Body of pancreas (tissue), 4 donors: ENCODE results near the gene CA5A. TPM values are rescaled to one million over a fixed set of nuclear protein-coding genes. Genes with fewer than 3 reads are reported as not detected.

Source experiments
- ATAC-seq: fragments of 150-250 bp; one replicate; pipeline ENCODE4 v1.9.1; 2016
- DNase-seq, 4 donors: peaks; one replicate each; pipeline ENCODE4 v3.0.0-alpha.2; 2019
- H3K27ac ChIP-seq, 4 donors: fragments of 200-600 bp; sonication (generic); 1 replicate in 3 of 4; 2 replicates in 1 of 4; pipeline versions ENCODE4 v1.5.1 to v1.6.1; 2016 to 2019; ENCODE audit warnings: mild to moderate bottlenecking in 1 of 4, mixed read lengths in 1 of 4, moderate library complexity in 1 of 4
- H3K27me3 ChIP-seq, 2 donors: fragments of 200-600 bp; sonication (generic); one replicate each; pipeline ENCODE4 v1.6.0; 2016; ENCODE audit warnings: mild to moderate bottlenecking in 1 of 2
- H3K36me3 ChIP-seq, 2 donors: fragments of 200-600 bp; sonication (generic); replicated peaks in 1 of 2; 2 replicates each; pipeline ENCODE4 v1.5.1; 2016; ENCODE audit warnings: low read depth in 2 of 2; ENCODE audit not compliant: insufficient read depth in 1 of 2
- H3K4me1 ChIP-seq: fragments of 200-600 bp; sonication (generic); one replicate; pipeline ENCODE4 v1.6.0; 2016
- H3K4me3 ChIP-seq, 2 donors: fragments of 200-600 bp; sonication (generic); 1 replicate in 1 of 2; 2 replicates in 1 of 2; pipeline ENCODE4 v1.5.1; 2016 to 2019
- H3K9me3 ChIP-seq, 3 donors: fragments of 200-600 bp; sonication (generic); 1 replicate in 2 of 3; 2 replicates in 1 of 3; pipeline ENCODE4 v1.5.1; 2016
- POLR2A ChIP-seq, 3 donors: fragments of 450-650 bp; IDR thresholded peaks; one replicate each; pipeline ENCODE4 v1.6.1; 2016; ENCODE audit warnings: antibody characterized with exemption in 3 of 3, mild to moderate bottlenecking in 2 of 3
- WGBS, 2 donors: methylation state at CpG; one replicate each; pipeline ENCODE4 v1.1.5; 2017; 5-methylcytosine and 5-hydroxymethylcytosine counted together
- intact Hi-C: fragments of 100-400 bp; cut with DNase I; formaldehyde crosslinking; loops from one replicate; pipeline ENCODE4 v1.15.1; 2023
- total RNA-seq, 2 donors: library from RNA; depleted of rRNA; stranded (reverse); fragments of >200 nt; gene quantifications; one replicate each; pipeline ENCODE4 v1.1.0, GENCODE V29; 2016
- TF ChIP-seq, protein P1 (sequence below), 7 experiments: fragments of 450-650 bp in 4 of 7; fragments of 200-600 bp in 3 of 7; sonication (generic) in 3 of 7; IDR thresholded peaks; one replicate each; pipeline ENCODE4 v1.5.1; 2016 to 2019; ENCODE audit warnings: antibody characterized with exemption in 7 of 7

The CA5A gene
- total RNA-seq, 2 donors from 2014 or later: not detected

GRCh38 chr16:87856791-87857228 is 79.5 kb downstream of the CA5A start:
- no peak for DNase-seq
- ATAC-seq: no peak
- no peaks in the 10 kb centered on the region for H3K27me3 ChIP-seq
- H3K9me3 ChIP-seq: no peaks in the 10 kb centered on the region
- no peaks in the 10 kb centered on the region for H3K36me3 ChIP-seq
- H3K27ac ChIP-seq: peak overlapping the region in 3 of 4 donors; percentile 4 to 70 (median 64)
- TF ChIP-seq, protein P1, sequence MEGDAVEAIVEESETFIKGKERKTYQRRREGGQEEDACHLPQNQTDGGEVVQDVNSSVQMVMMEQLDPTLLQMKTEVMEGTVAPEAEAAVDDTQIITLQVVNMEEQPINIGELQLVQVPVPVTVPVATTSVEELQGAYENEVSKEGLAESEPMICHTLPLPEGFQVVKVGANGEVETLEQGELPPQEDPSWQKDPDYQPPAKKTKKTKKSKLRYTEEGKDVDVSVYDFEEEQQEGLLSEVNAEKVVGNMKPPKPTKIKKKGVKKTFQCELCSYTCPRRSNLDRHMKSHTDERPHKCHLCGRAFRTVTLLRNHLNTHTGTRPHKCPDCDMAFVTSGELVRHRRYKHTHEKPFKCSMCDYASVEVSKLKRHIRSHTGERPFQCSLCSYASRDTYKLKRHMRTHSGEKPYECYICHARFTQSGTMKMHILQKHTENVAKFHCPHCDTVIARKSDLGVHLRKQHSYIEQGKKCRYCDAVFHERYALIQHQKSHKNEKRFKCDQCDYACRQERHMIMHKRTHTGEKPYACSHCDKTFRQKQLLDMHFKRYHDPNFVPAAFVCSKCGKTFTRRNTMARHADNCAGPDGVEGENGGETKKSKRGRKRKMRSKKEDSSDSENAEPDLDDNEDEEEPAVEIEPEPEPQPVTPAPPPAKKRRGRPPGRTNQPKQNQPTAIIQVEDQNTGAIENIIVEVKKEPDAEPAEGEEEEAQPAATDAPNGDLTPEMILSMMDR (IDR thresholded peaks at IDR 0.05): no peak
- 80 to 88% methylated on average over 8 to 14 of the region's 15 CpGs for WGBS, 2 donors
- intact Hi-C loops: no loop called here
- peaks cover 24% of the 10 kb centered on the region for H3K4me1 ChIP-seq
- no peak overlapping the region for H3K4me3 ChIP-seq

- ATAC-seq (peak; percentile 23), DNase-seq (peak in 3 of 4 donors; percentile 57 to 80 (median 60))
- intact Hi-C loops: no loop called here
- 68 to 71% methylated on average over 5 to 26 of the region's 26 CpGs for WGBS, 2 donors
- H3K27ac ChIP-seq: peak overlapping the region in 3 of 4 donors; percentile 4 to 70 (median 64)
- TF ChIP-seq, protein P1 (IDR thresholded peaks at IDR 0.05): no peak
- TF ChIP-seq POLR2A (IDR thresholded peaks at IDR 0.05): peak in 2 of 3 donors; percentile 22 to 24
- H3K9me3 ChIP-seq: no peaks in the 10 kb centered on the region
- no peaks in the 10 kb centered on the region for H3K27me3 ChIP-seq
- peaks cover 23% of the 10 kb centered on the region for H3K4me1 ChIP-seq
- H3K4me3 ChIP-seq: no peak overlapping the region
- H3K36me3 ChIP-seq: no peaks in the 10 kb centered on the region
Observed at GRCh38 chr16:87855852-87856715, 80.2 kb downstream of the CA5A start.

- DNase-seq: no peak
- Histone ChIP-seq H3K27ac (peak overlapping the region; percentile 65 to 75 (median 72)), H3K9me3 (no peaks in the 10 kb centered on the region), H3K36me3 (no peaks in the 10 kb centered on the region), H3K4me3 (no peak overlapping the region), H3K4me1 (peaks cover 29% of the 10 kb centered on the region), H3K27me3 (no peaks in the 10 kb centered on the region)
- no peak for ATAC-seq
- 79 to 95% methylated on average over 10 to 18 of the region's 22 CpGs for WGBS, 2 donors
- no peak for TF ChIP-seq POLR2A (IDR thresholded peaks at IDR 0.05)
- intact Hi-C loops: no loop called here
Observed at GRCh38 chr16:87854907-87855683, 81.2 kb downstream of the CA5A start.

DNA sequence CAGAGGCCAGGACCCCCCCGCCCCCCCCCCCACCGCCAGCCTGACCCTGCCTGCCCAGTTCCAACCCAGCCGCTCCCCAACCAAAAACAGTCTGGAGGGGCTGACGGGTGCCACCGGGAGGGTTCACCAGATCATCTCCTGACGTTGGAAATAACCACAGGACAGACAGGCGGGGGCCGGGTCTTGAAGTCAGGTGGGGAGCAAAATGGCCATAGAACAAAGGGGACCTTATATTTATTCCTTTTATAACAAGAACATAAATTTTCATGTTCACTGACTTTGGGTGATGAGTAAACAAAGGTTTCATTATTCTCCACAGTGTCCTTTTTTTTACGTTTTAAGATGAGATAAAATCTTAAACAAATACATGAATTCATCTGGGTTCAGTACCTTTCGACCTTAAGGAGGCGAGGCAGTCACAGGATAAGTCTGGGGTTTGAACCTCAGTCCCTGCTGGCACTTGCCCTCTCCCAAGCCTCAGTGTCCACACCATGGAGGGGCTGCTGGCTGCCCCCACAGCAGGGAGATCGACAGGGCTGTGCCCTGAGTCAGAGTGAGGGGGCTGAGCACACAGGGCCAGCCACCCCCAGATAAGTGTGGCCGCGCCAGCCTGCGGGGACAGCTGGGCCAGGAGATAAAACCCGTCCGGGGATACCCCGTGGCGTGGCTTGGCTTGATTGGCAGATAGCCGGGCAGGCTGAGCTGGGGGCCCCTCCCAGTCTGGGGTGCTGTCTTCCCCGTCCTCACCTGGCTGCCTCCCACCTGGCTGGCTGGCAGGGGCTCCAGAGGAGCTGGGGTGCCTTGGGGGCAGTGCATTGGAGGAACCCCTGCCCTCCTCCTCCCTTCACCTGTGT is 82.0 kb downstream of the CA5A start:
- H3K4me3 ChIP-seq: no peak overlapping the region
- peak overlapping the region; percentile 65 to 76 (median 75) for H3K27ac ChIP-seq
- intact Hi-C loops: no loop called here
- H3K36me3 ChIP-seq: no peaks in the 10 kb centered on the region
- 8 to 18% methylated on average over 8 to 21 of the region's 21 CpGs for WGBS, 2 donors
- TF ChIP-seq POLR2A (IDR thresholded peaks at IDR 0.05): no peak
- TF ChIP-seq, protein P1 (IDR thresholded peaks at IDR 0.05): no peak
- H3K4me1 ChIP-seq: peaks cover 37% of the 10 kb centered on the region
- no peaks in the 10 kb centered on the region for H3K9me3 ChIP-seq
- ATAC-seq: peak; percentile 2
- no peaks in the 10 kb centered on the region for H3K27me3 ChIP-seq
- no peak for DNase-seq
